HG02885 (cell line): ENCODE results near the gene NUDT3.
A peak's percentile ranks its signal among the peaks of the same experiment; 100 is the strongest.
"Not testable (repeated sequence)": the region's sequence is repeated elsewhere in the genome, so short reads cannot be mapped to it uniquely, and the experiment has no call there.

Experiments
- ATAC-seq: cut with Tn5 transposase; IDR thresholded peaks from one replicate; pipeline ENCODE4 v1.9.1; 2021; ENCODE audit warnings: mild to moderate bottlenecking; ENCODE audit not compliant: unreplicated experiment, poor library complexity

Gene NUDT3

DNA sequence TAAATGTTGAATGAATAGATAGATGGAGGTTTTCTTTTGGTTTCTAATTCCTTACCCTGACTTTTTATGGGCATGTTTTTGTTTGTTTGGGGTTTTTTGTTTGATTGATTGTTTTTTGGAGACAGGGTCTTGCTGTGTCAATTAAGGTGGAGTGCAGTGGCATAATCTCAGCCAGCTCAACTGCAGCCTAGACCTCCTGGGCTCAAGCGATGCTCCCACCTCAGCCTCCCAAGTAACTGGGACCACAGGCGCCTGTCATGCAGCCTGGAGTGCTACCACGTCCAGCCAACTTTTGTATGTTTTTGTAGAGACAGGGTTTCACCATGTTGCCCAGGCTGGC lies 1.5 kb upstream of the NUDT3 start:
- no peak for ATAC-seq

GRCh38 chr6:34393191-34393965 lies 909 bp upstream of the NUDT3 start:
- ATAC-seq = no peak

GRCh38 chr6:34391786-34392496 lies 528 bp downstream of the NUDT3 start:
- ATAC-seq = peak; percentile 45

GRCh38 chr6:34391473-34391785 lies 1.0 kb downstream of the NUDT3 start:
- ATAC-seq = no peak

- ATAC-seq = no peak
These were observed 1.7 kb downstream of the NUDT3 start for GRCh38 chr6:34390531-34391472.

DNA sequence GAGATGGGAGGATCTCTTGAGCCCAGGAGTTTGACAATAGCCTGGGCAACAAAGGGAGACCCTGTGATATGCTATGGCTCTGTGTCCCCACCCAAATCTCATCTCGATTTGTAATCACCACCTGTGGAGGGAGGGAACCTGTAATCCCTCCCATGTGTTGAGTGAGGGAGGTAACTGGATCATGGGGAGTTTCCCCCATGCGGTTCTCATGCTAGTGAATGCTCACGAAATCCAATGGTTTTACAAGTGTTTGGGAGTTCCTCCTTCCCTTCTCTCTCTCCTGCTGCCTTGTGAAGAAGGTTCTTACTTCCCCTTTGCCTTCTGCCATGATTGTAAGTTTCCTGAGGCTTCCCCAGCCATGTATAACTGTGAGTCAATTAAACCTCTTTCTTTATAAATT lies 3.4 kb downstream of the NUDT3 start:
- ATAC-seq = no peak

GRCh38 chr6:34388421-34388820 lies 4.0 kb downstream of the NUDT3 start:
- ATAC-seq = no peak

- no peak for ATAC-seq
These were observed 5.9 kb downstream of the NUDT3 start for GRCh38 chr6:34386316-34387137.

GRCh38 chr6:34385793-34386195 lies 6.7 kb downstream of the NUDT3 start:
- ATAC-seq = no peak

DNA sequence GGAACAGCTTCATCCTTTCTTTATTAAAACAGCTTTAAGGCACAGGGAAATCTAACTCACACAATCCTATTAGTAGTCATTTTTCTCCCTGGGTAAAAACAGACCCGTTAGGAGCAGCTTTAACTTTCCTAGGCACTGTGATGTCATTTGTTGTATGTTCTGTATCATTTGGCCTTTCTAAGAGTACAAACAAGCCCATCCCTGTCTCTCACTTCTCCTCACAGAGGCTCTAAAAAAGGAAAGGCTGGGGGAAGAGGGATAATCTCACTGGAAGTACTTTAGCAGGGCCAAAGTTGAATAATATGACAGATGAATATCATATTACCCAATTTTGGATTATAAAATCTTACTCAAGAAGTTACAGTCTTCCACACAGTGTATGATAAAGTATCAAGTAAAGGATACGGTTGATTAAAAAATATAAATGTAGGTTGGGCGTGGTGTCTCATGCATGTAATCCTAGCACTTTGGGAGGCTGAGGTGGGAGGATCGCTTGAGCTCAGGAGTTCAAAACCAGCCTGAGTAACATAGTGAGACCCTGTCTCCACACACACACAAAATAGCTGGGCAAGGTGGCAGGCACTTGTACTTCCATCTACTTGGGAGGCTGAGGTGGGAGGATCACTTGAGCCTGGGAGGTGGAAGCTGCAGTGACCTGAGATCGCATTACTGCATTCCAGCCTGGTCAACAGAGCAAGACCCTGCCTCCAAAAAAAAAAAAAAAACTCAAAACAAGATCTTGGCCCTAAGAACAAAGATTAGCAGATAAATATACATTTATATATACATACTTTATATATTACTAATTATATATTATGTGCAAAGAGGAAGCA lies 7.9 kb downstream of the NUDT3 start:
- ATAC-seq = no peak

DNA sequence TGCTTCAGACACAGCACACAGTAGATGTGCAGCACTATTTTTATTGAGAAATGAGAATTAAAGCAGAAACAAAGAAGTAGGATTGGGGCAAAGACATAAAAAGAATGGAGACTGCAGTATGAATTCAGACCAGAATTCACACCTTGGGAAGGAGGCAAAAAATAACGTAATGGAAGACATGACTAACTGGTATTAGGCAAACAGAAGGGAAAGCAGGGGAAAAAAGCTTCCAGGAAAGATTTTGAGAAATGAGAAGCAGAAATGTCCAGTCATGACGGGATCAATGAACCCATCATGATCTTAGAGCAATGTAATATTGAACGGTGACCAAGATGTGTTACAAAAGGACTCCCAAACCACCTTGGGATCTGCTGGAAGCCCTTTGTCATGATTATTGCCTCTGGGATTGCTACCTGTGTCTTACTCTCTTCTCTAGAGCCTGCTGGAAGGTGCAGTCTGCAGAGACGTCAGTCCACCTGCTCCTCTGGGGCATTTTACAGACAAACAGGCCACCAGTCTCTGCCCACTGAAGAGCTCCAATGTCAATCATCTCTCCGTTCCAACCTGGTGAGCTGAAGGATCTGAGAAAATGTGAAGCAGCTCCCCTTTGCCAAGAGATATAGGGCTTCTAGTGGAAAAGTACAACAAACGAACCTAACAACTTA lies 8.7 kb downstream of the NUDT3 start:
- no peak for ATAC-seq

- no peak for ATAC-seq
These were observed 9.3 kb downstream of the NUDT3 start for GRCh38 chr6:34383161-34383631.

DNA sequence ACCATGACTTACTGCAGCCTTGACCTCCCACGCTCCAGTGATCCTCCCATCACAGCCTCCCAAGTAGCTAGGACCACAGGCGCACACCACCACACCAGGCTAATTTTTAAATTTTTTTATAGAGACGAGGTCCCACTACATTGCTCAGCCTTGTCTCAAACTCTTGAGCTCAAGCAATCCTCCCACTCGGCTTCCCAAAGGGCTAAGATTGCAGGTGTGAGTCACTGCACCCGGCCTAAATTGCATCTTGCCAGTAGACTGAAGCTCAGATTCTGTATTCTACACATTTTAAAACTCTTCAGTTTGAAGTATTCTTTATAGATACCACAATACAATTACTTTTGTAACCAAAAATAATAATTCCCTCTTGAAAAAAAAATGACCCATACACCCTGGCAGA lies 11.4 kb downstream of the NUDT3 start:
- no peak for ATAC-seq

- ATAC-seq = no peak
These were observed 14.0 kb downstream of the NUDT3 start for GRCh38 chr6:34378470-34378869.

- no peak for ATAC-seq
These were observed 14.5 kb downstream of the NUDT3 start for GRCh38 chr6:34377984-34378383.

- not testable (repeated sequence) for ATAC-seq
These were observed 14.9 kb downstream of the NUDT3 start for GRCh38 chr6:34377571-34377970.

- ATAC-seq = no peak
These were observed 16.6 kb downstream of the NUDT3 start for GRCh38 chr6:34375833-34376232.

- no peak for ATAC-seq
These were observed 18.0 kb downstream of the NUDT3 start for GRCh38 chr6:34374508-34374907.

DNA sequence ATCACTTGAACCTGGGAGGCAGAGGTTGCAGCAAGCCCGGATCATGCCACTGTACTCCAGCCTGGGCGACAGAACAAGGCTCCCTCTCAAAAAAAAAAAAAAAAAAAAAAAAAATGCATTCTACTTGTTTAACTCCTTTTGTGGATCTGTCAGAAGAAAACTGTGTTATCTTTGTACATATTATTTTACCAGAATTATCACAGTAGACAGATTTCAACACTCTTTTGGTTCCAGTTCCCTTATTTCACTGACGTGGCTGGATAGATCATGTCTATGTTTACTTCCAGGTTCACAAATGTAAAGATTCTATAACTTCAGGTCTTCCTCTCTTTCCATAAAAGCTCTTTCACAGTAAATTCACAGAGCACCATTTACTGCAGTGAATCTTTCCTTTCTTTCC lies 18.4 kb downstream of the NUDT3 start:
- no peak for ATAC-seq
